Activated CD8-positive, alpha-beta memory T cell treated with anti-CD3 and anti-CD28 coated beads, Interleukin-2, amount 50 U/mL, for 1 hour (primary cell): ENCODE results near the gene PIGU.
"Not testable (repeated sequence)": the region's sequence is repeated elsewhere in the genome, so short reads cannot be mapped to it uniquely, and the experiment has no call there.

Source experiments
- DNase-seq: peaks from one replicate; pipeline ENCODE4 v3.0.0-alpha.2; 2020; ENCODE audit errors: extremely low read depth

The PIGU gene

DNA sequence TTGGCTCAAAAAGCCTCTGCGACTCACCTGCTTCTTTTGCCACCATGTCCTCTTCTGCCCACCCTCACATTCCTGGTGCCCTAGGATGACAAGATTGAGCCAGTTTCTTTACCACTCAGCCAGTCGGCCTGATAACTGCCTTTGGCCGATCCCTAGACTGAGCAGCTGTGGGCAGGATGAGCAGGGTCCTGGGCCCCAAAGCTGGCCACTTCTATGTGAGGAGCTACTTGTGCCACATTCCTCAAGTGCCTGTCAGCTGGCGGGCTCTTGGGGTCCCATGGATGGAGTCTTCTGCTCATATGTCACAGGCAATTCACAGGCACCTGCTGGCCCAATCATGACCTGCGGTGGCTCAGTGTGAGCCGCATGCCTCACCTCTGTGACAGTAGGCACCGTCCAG is 144.1 kb downstream of the PIGU start:
- DNase-seq: no peak

- DNase-seq: no peak
These were observed 144.6 kb downstream of the PIGU start for GRCh38 chr20:34532320-34532719.

DNA sequence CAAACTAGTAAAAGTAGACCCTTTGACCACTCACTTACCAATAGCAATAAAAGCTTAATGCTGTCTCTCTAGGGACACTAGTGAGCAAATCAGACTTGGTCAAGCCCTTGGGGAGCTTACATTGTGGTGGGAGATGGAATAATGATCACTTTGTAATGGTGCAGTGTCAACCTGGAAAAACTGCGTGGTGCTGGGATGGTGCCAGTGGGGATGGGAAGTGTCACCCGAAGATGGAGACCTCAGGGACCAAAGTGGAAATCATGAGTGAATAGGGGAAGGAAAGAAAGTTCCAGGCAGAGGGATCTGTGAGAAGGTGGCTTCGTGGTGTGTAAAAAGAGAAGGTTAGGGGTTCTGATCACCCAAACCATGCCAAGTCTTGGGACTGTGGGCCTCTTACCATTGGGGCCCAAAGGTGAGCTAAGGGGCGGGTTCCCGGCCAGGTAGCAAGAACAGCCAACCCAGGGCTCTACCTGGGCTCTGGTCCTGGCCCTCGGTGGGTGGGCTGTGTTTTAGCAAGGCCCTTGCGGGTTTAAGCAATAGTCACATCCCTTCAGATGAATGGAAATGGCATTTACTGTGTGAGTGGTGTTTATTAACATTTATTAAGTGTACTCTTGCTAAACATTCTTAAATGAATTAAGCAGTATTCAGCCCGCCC is 145.2 kb downstream of the PIGU start:
- DNase-seq: no peak

- DNase-seq: no peak
These were observed 146.6 kb downstream of the PIGU start for GRCh38 chr20:34530342-34530741.

DNA sequence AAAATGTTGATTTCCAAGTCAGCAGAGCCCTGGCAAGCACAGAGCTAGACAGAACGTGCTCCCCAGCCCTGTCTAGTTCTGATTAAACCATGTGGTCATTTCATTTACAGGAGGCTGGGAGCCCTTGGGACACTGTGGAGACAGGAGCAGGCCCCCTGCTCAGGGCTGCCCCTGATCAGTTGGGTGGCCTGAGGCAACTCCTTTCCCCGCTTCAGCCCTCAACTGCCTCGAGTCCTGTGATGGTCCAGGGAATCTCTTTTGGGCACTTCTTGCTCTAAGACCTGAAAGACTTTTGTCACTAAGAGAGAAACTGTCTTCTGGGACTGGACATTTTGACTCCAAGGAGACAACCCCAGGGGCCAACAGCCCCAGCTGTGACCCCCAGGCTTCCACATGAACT is 147.2 kb downstream of the PIGU start:
- no peak for DNase-seq

GRCh38 chr20:34528921-34529297 is 148.0 kb downstream of the PIGU start:
- DNase-seq: no peak

- no peak for DNase-seq
These were observed 149.9 kb downstream of the PIGU start for GRCh38 chr20:34527016-34527415.

DNA sequence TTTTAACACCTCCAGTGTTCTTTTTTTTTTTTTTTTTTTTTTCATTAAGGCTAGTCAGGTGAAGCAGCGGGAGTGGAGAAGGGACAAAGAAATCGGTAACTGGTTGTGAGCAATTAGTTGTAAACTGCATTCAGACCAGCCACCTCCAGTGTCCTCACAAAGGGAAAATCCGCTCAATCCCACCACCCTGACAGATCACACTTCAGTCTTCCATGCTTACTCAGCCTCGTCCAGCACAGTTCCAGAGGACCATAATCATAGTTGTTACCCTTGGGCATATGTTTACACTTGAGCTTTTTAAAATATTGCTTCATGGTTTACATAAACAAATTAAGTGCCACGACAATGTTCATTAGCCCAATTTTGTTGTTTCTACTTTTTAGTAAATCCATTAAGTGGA is 150.4 kb downstream of the PIGU start:
- no peak for DNase-seq

- no peak for DNase-seq
These were observed 151.0 kb downstream of the PIGU start for GRCh38 chr20:34525709-34526416.

DNA sequence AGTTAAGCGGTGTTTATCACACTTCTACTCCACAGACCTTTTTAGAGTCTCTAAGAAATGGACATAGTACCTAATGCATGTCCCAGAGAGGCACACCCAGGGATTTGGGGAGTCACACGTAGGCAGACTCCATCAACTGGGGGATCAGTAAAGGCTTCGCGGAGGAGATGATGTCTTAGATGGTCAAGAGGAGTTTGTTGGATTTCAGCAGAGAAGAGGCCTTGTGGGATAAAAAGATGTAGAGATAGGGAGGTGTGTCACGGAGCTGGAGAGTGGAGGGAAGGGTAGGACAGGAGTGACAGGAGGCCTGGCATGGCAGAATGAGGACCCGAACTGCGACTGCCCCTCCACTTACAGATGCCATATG is 151.6 kb downstream of the PIGU start:
- no peak for DNase-seq

DNA sequence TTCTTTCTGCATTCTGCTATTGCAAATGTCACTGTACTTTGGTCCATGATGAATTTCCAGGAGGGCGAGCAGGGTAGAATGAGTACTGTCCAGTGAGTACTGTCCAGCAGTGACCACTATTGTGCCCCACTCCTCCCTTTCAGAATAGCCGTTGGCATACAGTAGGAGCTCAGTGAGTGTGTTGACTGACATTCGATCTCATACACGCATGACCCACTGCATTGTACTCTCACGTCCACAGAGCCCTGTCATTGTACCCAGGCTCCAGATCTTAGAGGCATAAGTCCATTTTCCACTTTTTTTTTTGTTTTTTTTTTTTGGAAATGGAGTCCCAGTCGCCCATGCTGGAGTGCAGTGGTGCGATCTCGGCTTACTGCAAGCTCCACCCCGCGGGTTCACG is 152.5 kb downstream of the PIGU start:
- DNase-seq: no peak

- no peak for DNase-seq
These were observed 153.7 kb downstream of the PIGU start for GRCh38 chr20:34522969-34523871.

DNA sequence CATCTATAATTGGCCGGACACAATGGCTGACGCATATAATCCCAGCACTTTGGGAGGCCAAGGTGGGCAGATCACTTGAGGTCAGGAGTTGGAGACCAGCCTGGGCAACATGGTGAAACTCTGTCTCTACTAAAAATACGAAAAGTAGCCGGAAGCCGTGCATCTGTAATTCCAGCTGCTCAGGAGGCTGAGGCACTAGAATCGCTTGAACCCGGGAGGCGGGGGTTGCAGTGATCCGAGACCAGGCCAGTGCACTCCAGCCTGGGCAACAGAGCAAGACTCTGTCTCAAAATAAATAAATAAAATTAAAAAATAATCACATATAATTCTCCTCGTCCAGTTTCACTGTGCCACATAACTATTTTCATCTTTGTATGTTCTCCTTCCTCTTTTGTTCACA is 157.1 kb downstream of the PIGU start:
- not testable (repeated sequence) for DNase-seq

DNA sequence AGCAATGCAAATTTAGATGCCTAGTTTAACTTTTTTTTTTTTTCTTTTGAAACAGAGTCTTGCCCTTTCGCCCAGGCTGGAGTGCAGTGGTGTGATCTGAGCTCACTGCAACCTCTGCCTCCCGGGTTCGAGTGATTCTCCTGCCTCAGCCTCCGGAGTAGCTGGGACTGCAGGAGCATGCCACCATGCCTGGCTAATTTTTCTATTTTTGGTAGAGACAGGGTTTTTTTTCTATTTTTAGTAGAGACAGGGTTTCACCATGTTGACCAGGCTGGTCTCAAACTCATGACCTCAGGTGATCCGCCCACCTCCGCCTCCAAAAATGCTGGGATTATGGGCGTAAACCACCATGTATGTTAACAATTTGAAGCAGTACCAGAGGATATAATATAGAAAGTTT is 158.0 kb downstream of the PIGU start:
- DNase-seq: not testable (repeated sequence)

DNA sequence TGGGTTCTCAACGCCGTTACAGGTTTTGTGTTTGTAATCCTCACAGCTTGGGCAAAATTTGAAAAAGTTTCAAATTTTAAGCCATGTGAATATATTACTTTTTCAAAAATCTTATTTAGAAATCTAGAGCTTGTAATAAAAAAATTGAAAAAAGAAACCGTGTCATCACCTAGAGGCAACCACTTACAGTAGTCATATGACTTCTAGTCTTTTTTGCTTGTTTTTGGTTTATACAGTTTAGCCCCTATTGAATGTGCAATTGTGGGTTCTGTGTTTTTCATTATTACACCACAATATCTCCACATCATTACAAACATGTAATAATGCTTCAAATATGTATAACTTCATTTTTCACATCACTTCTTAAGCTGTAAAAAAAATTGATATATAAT is 159.8 kb downstream of the PIGU start:
- no peak for DNase-seq

GRCh38 chr20:34516247-34517113 is 160.4 kb downstream of the PIGU start, which contains the start of gene DYNLRB1:
TSS of gene DYNLRB1 (plus strand) at chr20:34516422. CDS start at chr20:34516459, 37 bp downstream.
- DNase-seq: peak; percentile 95

- peak; percentile 25 for DNase-seq
These were observed 161.2 kb downstream of the PIGU start for GRCh38 chr20:34515484-34516246.

DNA sequence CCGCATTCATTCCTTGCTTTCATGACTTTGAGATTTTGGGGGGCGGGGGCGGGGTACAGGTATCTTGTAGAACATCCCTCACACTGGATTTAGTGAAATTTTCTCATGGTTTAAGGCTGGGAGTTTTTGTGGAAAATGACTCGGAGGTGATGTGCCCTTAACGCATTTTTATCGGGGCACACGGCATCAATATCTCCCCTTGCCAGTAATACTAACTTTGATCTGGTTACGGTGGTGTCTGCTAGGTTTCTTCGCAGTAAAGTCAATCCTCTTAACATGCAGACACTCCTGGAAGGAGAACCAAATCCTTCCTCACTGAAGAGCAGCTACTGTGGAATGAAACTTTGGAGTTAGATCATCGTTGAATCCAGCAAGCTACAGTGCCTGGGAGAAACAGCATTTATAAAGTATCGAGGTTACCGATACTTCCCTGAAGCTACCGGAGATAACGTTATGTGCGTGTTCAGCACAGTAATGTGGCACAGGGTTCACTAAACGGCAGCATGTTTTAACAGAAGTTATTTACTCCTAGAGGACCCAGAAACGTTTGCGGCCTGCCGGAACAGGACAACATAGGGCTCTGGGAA is 161.9 kb downstream of the PIGU start:
- DNase-seq: no peak

DNA sequence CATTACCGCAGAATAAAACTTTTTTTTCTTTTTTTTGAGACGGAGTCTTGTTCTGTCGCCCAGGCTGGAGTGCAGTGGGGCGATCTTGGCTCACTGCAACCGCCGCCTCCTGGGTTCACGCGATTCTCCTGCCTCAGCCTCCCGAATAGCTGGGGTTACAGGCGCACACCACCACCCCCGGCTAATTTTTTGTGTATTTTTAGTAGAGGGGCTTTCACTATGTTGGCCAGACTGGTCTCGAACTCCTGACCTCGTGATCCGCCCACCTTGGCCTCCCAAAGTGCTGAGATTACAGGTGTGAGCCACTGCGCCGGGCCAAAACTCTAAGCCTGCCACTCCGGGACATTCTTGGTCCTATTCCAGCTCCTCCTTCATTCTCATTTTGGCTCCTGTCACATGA is 162.9 kb downstream of the PIGU start:
- not testable (repeated sequence) for DNase-seq

DNA sequence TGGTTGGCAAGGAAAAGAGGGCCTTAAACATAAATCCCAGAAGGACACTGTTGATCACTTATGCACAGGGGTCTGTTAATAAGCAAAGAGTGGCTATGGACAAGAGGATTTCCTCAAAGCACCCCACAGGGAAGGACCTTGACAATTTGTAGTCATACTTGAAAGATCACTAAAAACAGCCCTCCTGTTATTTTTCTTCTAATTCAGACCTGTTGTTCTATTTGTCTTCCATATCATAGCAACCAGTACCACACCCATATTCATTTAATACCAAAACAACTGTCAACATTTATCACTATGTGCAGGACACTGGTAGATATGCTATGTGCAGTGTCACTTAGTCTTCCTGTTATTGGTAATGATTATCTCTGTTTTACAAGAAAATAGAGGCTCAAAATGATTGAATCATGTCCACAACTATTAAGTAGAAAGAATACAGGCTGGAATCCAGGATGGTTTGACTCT is 163.9 kb downstream of the PIGU start:
- no peak for DNase-seq
